ENCODE results near the gene IDH3G. TPM values are rescaled to one million over a fixed set of nuclear protein-coding genes. Genes with fewer than 3 reads are reported as not detected.

IDH3G gene
- total RNA-seq, 2 donors from 2014 or later: 116 to 135 TPM

GRCh38 chrX:153778684-153779101 is 15.5 kb downstream of the IDH3G start:
- no peaks in the 10 kb centered on the region for H3K36me3 ChIP-seq
- no peaks in the 10 kb centered on the region for H3K27me3 ChIP-seq
- no peak overlapping the region for H3K27ac ChIP-seq
- no peak for DNase-seq (ENCODE audit: low spot score)
- H3K9me3 ChIP-seq: no peaks in the 10 kb centered on the region
- no peak overlapping the region for H3K4me3 ChIP-seq
- peaks cover 0 to 25% of the 10 kb centered on the region in 2 donors for H3K4me1 ChIP-seq
- no peak for TF ChIP-seq CTCF (IDR thresholded peaks at IDR 0.05)

- Histone ChIP-seq H3K4me1 (peaks cover 0 to 25% of the 10 kb centered on the region in 2 donors), H3K27ac (no peak overlapping the region), H3K27me3 (no peaks in the 10 kb centered on the region), H3K4me3 (no peak overlapping the region), H3K9me3 (no peaks in the 10 kb centered on the region), H3K36me3 (no peaks in the 10 kb centered on the region)
- no peak for TF ChIP-seq CTCF (IDR thresholded peaks at IDR 0.05)
- DNase-seq (ENCODE audit: low spot score): no peak
These were observed 16.0 kb downstream of the IDH3G start for GRCh38 chrX:153778181-153778580.

- no peak for DNase-seq (ENCODE audit: low spot score)
- no peak overlapping the region for H3K4me3 ChIP-seq
These were observed 16.7 kb downstream of the IDH3G start for GRCh38 chrX:153777261-153778090.

GRCh38 chrX:153776611-153777045 is 17.5 kb downstream of the IDH3G start:
- H3K9me3 ChIP-seq: no peaks in the 10 kb centered on the region
- no peak for TF ChIP-seq CTCF (IDR thresholded peaks at IDR 0.05)
- no peaks in the 10 kb centered on the region for H3K27me3 ChIP-seq
- H3K36me3 ChIP-seq: no peaks in the 10 kb centered on the region
- DNase-seq (ENCODE audit: low spot score): no peak
- peaks cover 0 to 15% of the 10 kb centered on the region in 2 donors for H3K4me1 ChIP-seq
- H3K4me3 ChIP-seq: no peak overlapping the region
- no peak overlapping the region for H3K27ac ChIP-seq

More at GRCh38 chrX:153777261-153778090, 16.7 kb downstream of the IDH3G start:
- TF ChIP-seq CTCF (IDR thresholded peaks at IDR 0.05): no peak
- no peaks in the 10 kb centered on the region for H3K36me3 ChIP-seq
- H3K4me1 ChIP-seq: peaks cover 0 to 24% of the 10 kb centered on the region in 2 donors
- H3K9me3 ChIP-seq: no peaks in the 10 kb centered on the region
- no peaks in the 10 kb centered on the region for H3K27me3 ChIP-seq
- H3K27ac ChIP-seq: no peak overlapping the region

GRCh38 chrX:153776120-153776599 is 18.0 kb downstream of the IDH3G start:
- no peak for DNase-seq (ENCODE audit: low spot score)
- H3K27ac ChIP-seq: no peak overlapping the region
- no peaks in the 10 kb centered on the region for H3K36me3 ChIP-seq
- peaks cover 0 to 13% of the 10 kb centered on the region in 2 donors for H3K4me1 ChIP-seq
- H3K27me3 ChIP-seq: no peaks in the 10 kb centered on the region
- no peak for TF ChIP-seq CTCF (IDR thresholded peaks at IDR 0.05)
- no peaks in the 10 kb centered on the region for H3K9me3 ChIP-seq
- H3K4me3 ChIP-seq: no peak overlapping the region
